GM12878 (cell line): ENCODE data around the gene CDON. TPM values are rescaled to one million over a fixed set of nuclear protein-coding genes. Genes with fewer than 3 reads are reported as not detected.

Source experiments
- ATAC-seq: fragments of 200-7000 bp; cut with Tn5 transposase; 3 replicates; pipeline ENCODE4 v1.9.1; 2020; ENCODE audit warnings: mild to moderate bottlenecking, moderate library complexity
- BruUV-seq: library from RNA; stranded (reverse); fragments of 400-500 nt; replicated peaks from 2 replicates; lab custom pipeline; 2021; lab: Mats Ljungman, UMichigan
- CTCF ChIA-PET: fragments of 300-600 bp; sonication (Branson Sonifier 250); formaldehyde crosslinking; extraction: SDS; loops from one replicate; lab custom pipeline; 2021; ENCODE audit warnings: inconsistent platforms; lab: Yijun Ruan, JAX
- POLR2A ChIA-PET: fragments of 350-600 bp; formaldehyde crosslinking; extraction: SDS; loops from one replicate; lab custom pipeline; 2021; ENCODE audit warnings: inconsistent platforms; lab: Charles Lee
- RAD21 ChIA-PET: fragments of 300-600 bp; sonication (Branson Sonifier 250); formaldehyde crosslinking; loops from one replicate; lab custom pipeline; 2023; ENCODE audit warnings: antibody characterized with exemption; ENCODE audit not compliant: unreplicated experiment; lab: Charles Lee
- SMC1A ChIA-PET: fragments of 300-600 bp; sonication (Branson Sonifier 250); formaldehyde crosslinking; loops from one replicate; lab custom pipeline; 2023; ENCODE audit not compliant: unreplicated experiment, uncharacterized antibody; lab: Charles Lee
- DNase-seq: peaks from one replicate; pipeline ENCODE4 v3.0.0-alpha.2; 2011; ENCODE audit warnings: low read depth, low spot score
- FAIRE-seq: peaks from 3 replicates; lab custom pipeline; 2011; peaks lifted over from hg19 to GRCh38; lab: Jason Lieb, UNC
- H2AFZ ChIP-seq: 2 replicates; pipeline ENCODE4 v1.6.0; 2011; ENCODE audit warnings: low read depth, low read length, control low read depth; ENCODE audit not compliant: control insufficient read depth
- H3K27ac ChIP-seq: 2 replicates; pipeline ENCODE4 v1.5.1; 2011; ENCODE audit warnings: control low read depth; ENCODE audit not compliant: control insufficient read depth, insufficient read depth
- H3K27me3 ChIP-seq, 2 experiments: replicated peaks in 1 of 2; 2 replicates each; pipeline versions ENCODE4 v1.6.0 to v1.6.1; 2011; ENCODE audit warnings: low read length in 1 of 2; ENCODE audit not compliant: control insufficient read depth in 2 of 2, insufficient read depth in 2 of 2
- H3K36me3 ChIP-seq, 2 experiments: 2 replicates each; pipeline ENCODE4 v1.5.1; 2011; ENCODE audit warnings: low read length in 1 of 2; ENCODE audit not compliant: control insufficient read depth in 2 of 2, insufficient read depth in 2 of 2
- H3K4me1 ChIP-seq: 2 replicates; pipeline ENCODE4 v1.6.1; 2011; ENCODE audit warnings: mild to moderate bottlenecking, low read length, moderate library complexity, mixed read lengths; ENCODE audit not compliant: control insufficient read depth, insufficient read depth
- H3K4me2 ChIP-seq: 2 replicates; pipeline ENCODE4 v1.6.0; 2011; ENCODE audit warnings: control low read depth; ENCODE audit not compliant: control insufficient read depth, insufficient read depth
- H3K4me3 ChIP-seq: fragments of 200-600 bp; sonication (generic); 2 replicates; pipeline ENCODE4 v1.5.1; 2016
- H3K79me2 ChIP-seq: 2 replicates; pipeline ENCODE4 v1.6.0; 2011; ENCODE audit warnings: low read length; ENCODE audit not compliant: control insufficient read depth, insufficient read depth
- H3K9ac ChIP-seq: 2 replicates; pipeline ENCODE4 v1.8.0; 2011; ENCODE audit warnings: low read length, control low read depth, mixed read lengths; ENCODE audit not compliant: control insufficient read depth, insufficient read depth
- H3K9me3 ChIP-seq: replicated peaks from 3 replicates; pipeline ENCODE4 v1.5.1; 2011; ENCODE audit warnings: mild to moderate bottlenecking, low read length; ENCODE audit not compliant: control insufficient read depth, insufficient read depth
- H4K20me1 ChIP-seq: 2 replicates; pipeline ENCODE4 v1.6.0; 2011; ENCODE audit not compliant: control insufficient read depth, insufficient read depth
- BACH1 ChIP-seq: fragments of 450-650 bp; IDR thresholded peaks from 2 replicates; pipeline ENCODE4 v1.6.1; 2017; ENCODE audit warnings: mild to moderate bottlenecking, borderline replicate concordance
- CEBPB ChIP-seq, 2 experiments: fragments of 150-350 bp in 1 of 2; IDR thresholded peaks; 2 replicates each; pipeline ENCODE4 v1.6.1; 2012 to 2014; ENCODE audit warnings: low read depth in 2 of 2, low read length in 2 of 2, borderline replicate concordance in 1 of 2, inconsistent platforms in 1 of 2
- CHD1 ChIP-seq: IDR thresholded peaks from 2 replicates; pipeline ENCODE4 v1.6.1; 2012; ENCODE audit warnings: low read depth, low read length, improper control_type of control experiment
- CHD2 ChIP-seq: IDR thresholded peaks from 2 replicates; pipeline ENCODE4 v1.6.1; 2011; ENCODE audit warnings: low read depth, low read length, improper control_type of control experiment, borderline replicate concordance
- CREM ChIP-seq: IDR thresholded peaks from 2 replicates; pipeline ENCODE4 v1.6.1; 2014; ENCODE audit warnings: antibody characterized with exemption, low read depth
- FOS ChIP-seq: IDR thresholded peaks from 3 replicates; pipeline ENCODE4 v1.6.1; 2011; ENCODE audit warnings: borderline replicate concordance; ENCODE audit not compliant: insufficient read length; ENCODE audit errors: extremely low read depth
- LARP7 ChIP-seq: fragments of 450-650 bp; IDR thresholded peaks from 2 replicates; pipeline ENCODE4 v1.6.1; 2017; ENCODE audit warnings: mild to moderate bottlenecking
- MYB ChIP-seq: fragments of 150-350 bp; IDR thresholded peaks from 2 replicates; pipeline ENCODE4 v1.6.1; 2014; ENCODE audit warnings: mild to moderate bottlenecking, low read depth, low read length, borderline replicate concordance
- NFYB ChIP-seq: IDR thresholded peaks from 2 replicates; pipeline ENCODE4 v1.6.1; 2011; ENCODE audit warnings: low read depth, mild to moderate bottlenecking, low read length, improper control_type of control experiment, moderate library complexity; ENCODE audit not compliant: insufficient read depth
- NR2C1 ChIP-seq: fragments of 450-650 bp; IDR thresholded peaks from 2 replicates; pipeline ENCODE4 v1.6.1; 2017; ENCODE audit warnings: antibody characterized with exemption, mild to moderate bottlenecking, moderate library complexity
- SMAD5 ChIP-seq: IDR thresholded peaks from 2 replicates; pipeline ENCODE4 v1.6.1; 2016; ENCODE audit warnings: antibody characterized with exemption, low read depth
- TCF12 ChIP-seq: IDR thresholded peaks from 2 replicates; pipeline ENCODE4 v1.6.1; 2011; ENCODE audit warnings: low read depth, mild to moderate bottlenecking, low read length
- TCF7 ChIP-seq: IDR thresholded peaks from 2 replicates; pipeline ENCODE4 v1.6.1; 2014; ENCODE audit warnings: antibody characterized with exemption, borderline replicate concordance
- ZNF384 ChIP-seq: IDR thresholded peaks from 2 replicates; pipeline ENCODE4 v1.6.1; 2012; ENCODE audit warnings: low read depth, mild to moderate bottlenecking, low read length, improper control_type of control experiment, borderline replicate concordance
- ZSCAN29 ChIP-seq: fragments of 450-650 bp; IDR thresholded peaks from 2 replicates; pipeline ENCODE4 v1.6.1; 2017; ENCODE audit warnings: mild to moderate bottlenecking, moderate library complexity
- WGBS: methylation state at CpG from one replicate; pipeline ENCODE4 v1.1.6; 2016; ENCODE audit warnings: low lambda C conversion rate; ENCODE audit not compliant: insufficient replicate concordance, insufficient coverage; ENCODE audit errors: missing lambda C conversion rate; 5-methylcytosine and 5-hydroxymethylcytosine counted together
- in situ Hi-C: fragments of 300-500 bp; cut with MboI; formaldehyde crosslinking; loops from 9 replicates; pipeline ENCODE4 v1.14.3; 2018; ENCODE audit warnings: mixed read lengths
- intact Hi-C: fragments of 100-400 bp; cut with micrococcal nuclease; formaldehyde crosslinking; loops from one replicate; pipeline ENCODE4 v1.14.2; 2022; ENCODE audit not compliant: unreplicated experiment
- polyA plus RNA-seq, 11 experiments: library from polyadenylated mRNA; depleted of rRNA in 4 of 11; unstranded in 6 of 11; stranded (reverse) in 5 of 11; fragments of >200 nt; fragmentation: Nextera tagmentation in 4 of 11; fragmentation: Illumina TruSeq in 1 of 11; extraction: Ambion mirVana in 4 of 11; extraction: Trizol in 1 of 11; gene quantifications; 1 replicate in 1 of 11; 2 replicates in 10 of 11; pipeline versions ENCODE4 v1.2.1 to v1.2.3, GENCODE V29; 2011 to 2016; ENCODE audit warnings: inconsistent platforms in 2 of 11, missing spikeins in 2 of 11, low read depth in 1 of 11
- total RNA-seq, 4 experiments: library from RNA; depleted of rRNA in 3 of 4; stranded (reverse); fragments of >200 nt in 3 of 4; fragmentation: Illumina TruSeq in 1 of 4; extraction: Trizol in 1 of 4; gene quantifications; 2 replicates each; pipeline versions ENCODE4 v1.2.1 to v1.2.3, GENCODE V29; 2013 to 2021
- TF ChIP-seq, protein P1 (sequence below): fragments of 450-650 bp; IDR thresholded peaks from 2 replicates; pipeline ENCODE4 v1.6.1; 2014; ENCODE audit warnings: mild to moderate bottlenecking
- TF ChIP-seq, protein P2 (sequence below): fragments of 150-350 bp; IDR thresholded peaks from 2 replicates; pipeline ENCODE4 v1.6.1; 2016; ENCODE audit warnings: low read depth, low read length
- TF ChIP-seq, protein P3 (sequence below): IDR thresholded peaks from 2 replicates; pipeline ENCODE4 v1.6.1; 2011; ENCODE audit warnings: low read depth, mild to moderate bottlenecking, low read length, moderate library complexity, borderline replicate concordance; ENCODE audit errors: extremely low read depth
- TF ChIP-seq, protein P4 (sequence below): fragments of 450-650 bp; IDR thresholded peaks from 2 replicates; pipeline ENCODE4 v1.6.1; 2017; ENCODE audit warnings: mild to moderate bottlenecking, low read depth, inconsistent platforms; ENCODE audit not compliant: poor library complexity, severe bottlenecking

Gene CDON
- total and polyA plus RNA-seq, 10 of the 15 experiments (the other 5 are each of a cell fraction or from before 2014, with no cell fraction given) = 0.07 to 4.2 (median 0.36) TPM

DNA sequence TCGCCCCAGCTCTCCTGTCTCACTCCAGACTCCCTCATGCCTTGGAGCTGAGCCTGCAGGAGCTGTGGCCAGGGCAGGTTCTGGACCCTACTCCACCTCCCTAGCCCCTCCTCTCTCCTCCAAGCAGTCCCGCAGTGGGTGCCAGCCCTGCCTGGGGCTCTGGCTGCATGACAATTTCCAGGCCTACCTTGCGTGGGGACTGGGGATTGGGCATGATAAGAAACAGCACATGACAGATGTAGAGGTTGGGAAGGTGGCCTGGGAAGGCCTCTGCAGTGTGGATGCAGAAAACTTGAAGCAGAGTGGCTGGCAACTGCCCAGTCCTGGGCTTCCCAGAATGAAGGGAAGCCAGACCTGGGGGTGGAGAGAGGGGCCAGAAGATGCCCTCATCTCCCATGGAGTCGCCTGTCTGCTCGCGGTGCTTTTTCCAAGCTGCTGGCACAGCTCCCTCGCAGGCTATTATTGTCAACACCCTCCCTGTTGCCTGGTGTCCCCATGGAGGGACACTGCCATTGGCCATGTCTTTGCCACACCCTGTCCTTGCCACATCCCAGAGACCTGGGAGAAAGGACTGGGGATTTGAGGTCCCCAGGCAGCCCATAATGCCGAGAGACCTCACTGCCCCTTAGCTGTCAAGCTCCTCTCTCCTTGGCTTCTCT, 48.9 kb upstream of the CDON start:
- Histone ChIP-seq H3K9ac (no peak overlapping the region), H3K4me2 (no peak overlapping the region), H4K20me1 (no peaks in the 10 kb centered on the region), H2AFZ (no peak overlapping the region), H3K4me3 (no peak overlapping the region), H3K79me2 (no peaks in the 10 kb centered on the region), H3K36me3 (no peaks in the 10 kb centered on the region), H3K27me3 (no peaks in the 10 kb centered on the region; a peak in 1 of 4 replicates), H3K27ac (no peak overlapping the region), H3K4me1 (peaks cover 5% of the 10 kb centered on the region), H3K9me3 (no peaks in the 10 kb centered on the region)
- no TSS peak for BruUV-seq
- DNase-seq (no peak), ATAC-seq (no peak), FAIRE-seq (no peak)
- in situ Hi-C loops = no loop called here
- 21% methylated on average over 5 of the region's 8 CpGs for whole genome bisulfite sequencing
- intact Hi-C loops = no loop called here
- SMC1A ChIA-PET = no interaction called here
- CTCF ChIA-PET = no interaction called here
- POLR2A ChIA-PET = no interaction called here
- RAD21 ChIA-PET = no interaction called here
- no peak for TF ChIP-seq CEBPB (IDR thresholded peaks at IDR 0.05; ENCODE audit: borderline replicate concordance in 1 of 2, low read depth in 2 of 2, low read length in 2 of 2)
- TF ChIP-seq NFYB = no peak
- TF ChIP-seq LARP7 = no peak
- TF ChIP-seq CREM = no peak
- no peak for TF ChIP-seq TCF7
- no peak for TF ChIP-seq NR2C1
- TF ChIP-seq, protein P1, sequence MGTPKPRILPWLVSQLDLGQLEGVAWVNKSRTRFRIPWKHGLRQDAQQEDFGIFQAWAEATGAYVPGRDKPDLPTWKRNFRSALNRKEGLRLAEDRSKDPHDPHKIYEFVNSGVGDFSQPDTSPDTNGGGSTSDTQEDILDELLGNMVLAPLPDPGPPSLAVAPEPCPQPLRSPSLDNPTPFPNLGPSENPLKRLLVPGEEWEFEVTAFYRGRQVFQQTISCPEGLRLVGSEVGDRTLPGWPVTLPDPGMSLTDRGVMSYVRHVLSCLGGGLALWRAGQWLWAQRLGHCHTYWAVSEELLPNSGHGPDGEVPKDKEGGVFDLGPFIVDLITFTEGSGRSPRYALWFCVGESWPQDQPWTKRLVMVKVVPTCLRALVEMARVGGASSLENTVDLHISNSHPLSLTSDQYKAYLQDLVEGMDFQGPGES = no peak
- TF ChIP-seq CHD1 = no peak
- TF ChIP-seq ZSCAN29 = no peak
- TF ChIP-seq, protein P2, sequence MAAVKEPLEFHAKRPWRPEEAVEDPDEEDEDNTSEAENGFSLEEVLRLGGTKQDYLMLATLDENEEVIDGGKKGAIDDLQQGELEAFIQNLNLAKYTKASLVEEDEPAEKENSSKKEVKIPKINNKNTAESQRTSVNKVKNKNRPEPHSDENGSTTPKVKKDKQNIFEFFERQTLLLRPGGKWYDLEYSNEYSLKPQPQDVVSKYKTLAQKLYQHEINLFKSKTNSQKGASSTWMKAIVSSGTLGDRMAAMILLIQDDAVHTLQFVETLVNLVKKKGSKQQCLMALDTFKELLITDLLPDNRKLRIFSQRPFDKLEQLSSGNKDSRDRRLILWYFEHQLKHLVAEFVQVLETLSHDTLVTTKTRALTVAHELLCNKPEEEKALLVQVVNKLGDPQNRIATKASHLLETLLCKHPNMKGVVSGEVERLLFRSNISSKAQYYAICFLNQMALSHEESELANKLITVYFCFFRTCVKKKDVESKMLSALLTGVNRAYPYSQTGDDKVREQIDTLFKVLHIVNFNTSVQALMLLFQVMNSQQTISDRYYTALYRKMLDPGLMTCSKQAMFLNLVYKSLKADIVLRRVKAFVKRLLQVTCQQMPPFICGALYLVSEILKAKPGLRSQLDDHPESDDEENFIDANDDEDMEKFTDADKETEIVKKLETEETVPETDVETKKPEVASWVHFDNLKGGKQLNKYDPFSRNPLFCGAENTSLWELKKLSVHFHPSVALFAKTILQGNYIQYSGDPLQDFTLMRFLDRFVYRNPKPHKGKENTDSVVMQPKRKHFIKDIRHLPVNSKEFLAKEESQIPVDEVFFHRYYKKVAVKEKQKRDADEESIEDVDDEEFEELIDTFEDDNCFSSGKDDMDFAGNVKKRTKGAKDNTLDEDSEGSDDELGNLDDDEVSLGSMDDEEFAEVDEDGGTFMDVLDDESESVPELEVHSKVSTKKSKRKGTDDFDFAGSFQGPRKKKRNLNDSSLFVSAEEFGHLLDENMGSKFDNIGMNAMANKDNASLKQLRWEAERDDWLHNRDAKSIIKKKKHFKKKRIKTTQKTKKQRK = no peak
- TF ChIP-seq BACH1 = no peak
- TF ChIP-seq, protein P3, sequence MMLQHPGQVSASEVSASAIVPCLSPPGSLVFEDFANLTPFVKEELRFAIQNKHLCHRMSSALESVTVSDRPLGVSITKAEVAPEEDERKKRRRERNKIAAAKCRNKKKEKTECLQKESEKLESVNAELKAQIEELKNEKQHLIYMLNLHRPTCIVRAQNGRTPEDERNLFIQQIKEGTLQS = no peak
- TF ChIP-seq MYB = no peak
- no peak for TF ChIP-seq TCF12
- no peak for TF ChIP-seq SMAD5
- TF ChIP-seq CHD2 = no peak
- TF ChIP-seq, protein P4, sequence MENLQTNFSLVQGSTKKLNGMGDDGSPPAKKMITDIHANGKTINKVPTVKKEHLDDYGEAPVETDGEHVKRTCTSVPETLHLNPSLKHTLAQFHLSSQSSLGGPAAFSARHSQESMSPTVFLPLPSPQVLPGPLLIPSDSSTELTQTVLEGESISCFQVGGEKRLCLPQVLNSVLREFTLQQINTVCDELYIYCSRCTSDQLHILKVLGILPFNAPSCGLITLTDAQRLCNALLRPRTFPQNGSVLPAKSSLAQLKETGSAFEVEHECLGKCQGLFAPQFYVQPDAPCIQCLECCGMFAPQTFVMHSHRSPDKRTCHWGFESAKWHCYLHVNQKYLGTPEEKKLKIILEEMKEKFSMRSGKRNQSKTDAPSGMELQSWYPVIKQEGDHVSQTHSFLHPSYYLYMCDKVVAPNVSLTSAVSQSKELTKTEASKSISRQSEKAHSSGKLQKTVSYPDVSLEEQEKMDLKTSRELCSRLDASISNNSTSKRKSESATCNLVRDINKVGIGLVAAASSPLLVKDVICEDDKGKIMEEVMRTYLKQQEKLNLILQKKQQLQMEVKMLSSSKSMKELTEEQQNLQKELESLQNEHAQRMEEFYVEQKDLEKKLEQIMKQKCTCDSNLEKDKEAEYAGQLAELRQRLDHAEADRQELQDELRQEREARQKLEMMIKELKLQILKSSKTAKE = no peak
- TF ChIP-seq ZNF384 = no peak
- TF ChIP-seq FOS = no peak
